ENCODE results near the gene RNF169. TPM values are rescaled to one million over a fixed set of nuclear protein-coding genes. Genes with fewer than 3 reads are reported as not detected.

The RNF169 gene
- total RNA-seq, 2 donors from 2014 or later = 22.1 to 30.1 TPM

GRCh38 chr11:74770456-74770855 is 21.8 kb downstream of the RNF169 start:
- DNase-seq (ENCODE audit: low spot score) (no peak), ATAC-seq (ENCODE audit: insufficient number of reproducible peaks, low FRiP score, low read depth) (no peak)
- TF ChIP-seq, protein P1, sequence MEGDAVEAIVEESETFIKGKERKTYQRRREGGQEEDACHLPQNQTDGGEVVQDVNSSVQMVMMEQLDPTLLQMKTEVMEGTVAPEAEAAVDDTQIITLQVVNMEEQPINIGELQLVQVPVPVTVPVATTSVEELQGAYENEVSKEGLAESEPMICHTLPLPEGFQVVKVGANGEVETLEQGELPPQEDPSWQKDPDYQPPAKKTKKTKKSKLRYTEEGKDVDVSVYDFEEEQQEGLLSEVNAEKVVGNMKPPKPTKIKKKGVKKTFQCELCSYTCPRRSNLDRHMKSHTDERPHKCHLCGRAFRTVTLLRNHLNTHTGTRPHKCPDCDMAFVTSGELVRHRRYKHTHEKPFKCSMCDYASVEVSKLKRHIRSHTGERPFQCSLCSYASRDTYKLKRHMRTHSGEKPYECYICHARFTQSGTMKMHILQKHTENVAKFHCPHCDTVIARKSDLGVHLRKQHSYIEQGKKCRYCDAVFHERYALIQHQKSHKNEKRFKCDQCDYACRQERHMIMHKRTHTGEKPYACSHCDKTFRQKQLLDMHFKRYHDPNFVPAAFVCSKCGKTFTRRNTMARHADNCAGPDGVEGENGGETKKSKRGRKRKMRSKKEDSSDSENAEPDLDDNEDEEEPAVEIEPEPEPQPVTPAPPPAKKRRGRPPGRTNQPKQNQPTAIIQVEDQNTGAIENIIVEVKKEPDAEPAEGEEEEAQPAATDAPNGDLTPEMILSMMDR (IDR thresholded peaks at IDR 0.05) = no peak
- Histone ChIP-seq H3K4me1 (ENCODE audit: control insufficient read depth in 1 of 2, low read depth in 2 of 2) (peaks cover 3 to 10% of the 10 kb centered on the region in 2 donors), H3K9me3 (no peaks in the 10 kb centered on the region), H3K4me3 (no peak overlapping the region), H3K27ac (no peak overlapping the region), H3K36me3 (no peaks in the 10 kb centered on the region), H3K27me3 (replicated peaks; ENCODE audit: insufficient read depth) (no peaks in the 10 kb centered on the region)

GRCh38 chr11:74771139-74771538 is 22.5 kb downstream of the RNF169 start:
- H3K4me1 ChIP-seq (ENCODE audit: control insufficient read depth in 1 of 2, low read depth in 2 of 2) = peaks cover 9 to 17% of the 10 kb centered on the region in 2 donors
- ATAC-seq (ENCODE audit: insufficient number of reproducible peaks, low FRiP score, low read depth) (no peak), DNase-seq (ENCODE audit: low spot score) (no peak)
- H3K9me3 ChIP-seq = no peaks in the 10 kb centered on the region
- no peaks in the 10 kb centered on the region for H3K27me3 ChIP-seq (replicated peaks; ENCODE audit: insufficient read depth)
- H3K36me3 ChIP-seq = no peaks in the 10 kb centered on the region
- no peak overlapping the region for H3K27ac ChIP-seq
- H3K4me3 ChIP-seq = no peak overlapping the region
- TF ChIP-seq, protein P1 (IDR thresholded peaks at IDR 0.05) = no peak

- ATAC-seq (ENCODE audit: insufficient number of reproducible peaks, low FRiP score, low read depth) (no peak), DNase-seq (ENCODE audit: low spot score) (no peak)
- Histone ChIP-seq H3K9me3 (no peaks in the 10 kb centered on the region), H3K36me3 (no peaks in the 10 kb centered on the region), H3K27ac (no peak overlapping the region), H3K4me3 (no peak overlapping the region), H3K27me3 (replicated peaks; ENCODE audit: insufficient read depth) (no peaks in the 10 kb centered on the region), H3K4me1 (ENCODE audit: control insufficient read depth in 1 of 2, low read depth in 2 of 2) (peaks cover 9 to 17% of the 10 kb centered on the region in 2 donors)
- TF ChIP-seq, protein P1 (IDR thresholded peaks at IDR 0.05) = no peak
Measured at GRCh38 chr11:74773476-74773875, 24.8 kb downstream of the RNF169 start.

- no peaks in the 10 kb centered on the region for H3K27me3 ChIP-seq (replicated peaks; ENCODE audit: insufficient read depth)
- peaks cover 15 to 24% of the 10 kb centered on the region in 2 donors for H3K4me1 ChIP-seq (ENCODE audit: control insufficient read depth in 1 of 2, low read depth in 2 of 2)
- no peaks in the 10 kb centered on the region for H3K9me3 ChIP-seq
- H3K27ac ChIP-seq = no peak overlapping the region
- DNase-seq (ENCODE audit: low spot score) (no peak), ATAC-seq (ENCODE audit: insufficient number of reproducible peaks, low FRiP score, low read depth) (no peak)
- H3K4me3 ChIP-seq = no peak overlapping the region
- H3K36me3 ChIP-seq = no peaks in the 10 kb centered on the region
- TF ChIP-seq, protein P1 (IDR thresholded peaks at IDR 0.05) = no peak
Measured at GRCh38 chr11:74775762-74776161, 27.1 kb downstream of the RNF169 start.

DNA sequence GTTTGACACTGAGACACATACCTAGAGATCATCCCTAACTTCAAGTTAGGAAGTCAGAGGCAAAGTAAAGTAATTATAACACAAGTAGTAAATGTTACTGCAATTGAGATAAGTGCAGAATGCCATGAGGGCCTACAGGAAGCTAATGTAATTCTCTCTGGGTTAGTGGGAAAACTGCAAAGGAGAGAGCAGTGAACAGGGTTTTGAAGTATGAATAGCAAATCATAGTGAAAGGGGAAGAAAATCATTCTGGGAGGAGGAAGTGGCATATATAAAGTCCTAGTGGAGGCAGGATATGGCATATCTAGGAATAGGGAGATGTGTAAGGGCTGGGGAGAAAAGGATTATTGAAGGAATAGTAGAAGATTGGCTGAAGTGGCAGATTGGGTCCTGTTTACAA is 27.9 kb downstream of the RNF169 start:
- H3K4me1 ChIP-seq (ENCODE audit: control insufficient read depth in 1 of 2, low read depth in 2 of 2) = peaks cover 18 to 30% of the 10 kb centered on the region in 2 donors
- no peaks in the 10 kb centered on the region for H3K36me3 ChIP-seq
- H3K27me3 ChIP-seq (replicated peaks; ENCODE audit: insufficient read depth) = no peaks in the 10 kb centered on the region
- H3K27ac ChIP-seq = no peak overlapping the region
- no peak overlapping the region for H3K4me3 ChIP-seq
- DNase-seq (ENCODE audit: low spot score) (no peak), ATAC-seq (ENCODE audit: insufficient number of reproducible peaks, low FRiP score, low read depth) (no peak)
- no peaks in the 10 kb centered on the region for H3K9me3 ChIP-seq
- TF ChIP-seq, protein P1 (IDR thresholded peaks at IDR 0.05) = no peak

All from thoracic aorta (tissue), 2 donors.